Measurements from ENCODE around the gene MEX3D.
A peak's percentile ranks its signal among the peaks of the same experiment; 100 is the strongest.
"Not testable (repeated sequence)": the region's sequence is repeated elsewhere in the genome, so short reads cannot be mapped to it uniquely, and the experiment has no call there.

MEX3D gene

GRCh38 chr19:1570836-1571235 is 2.7 kb upstream of the MEX3D start:
- DNase-seq = no peak

- no peak for DNase-seq
These were observed 1.9 kb upstream of the MEX3D start for GRCh38 chr19:1569997-1570396.

- DNase-seq = no peak
These were observed 287 bp downstream of the MEX3D start for GRCh38 chr19:1567848-1568227.

- DNase-seq = no peak
These were observed 843 bp downstream of the MEX3D start for GRCh38 chr19:1567116-1567847.

- DNase-seq = peak; percentile 23
These were observed 1.6 kb downstream of the MEX3D start for GRCh38 chr19:1566392-1567115.

- no peak for DNase-seq
These were observed 4.9 kb downstream of the MEX3D start for GRCh38 chr19:1563251-1563650.

- no peak for DNase-seq
These were observed 6.8 kb downstream of the MEX3D start for GRCh38 chr19:1561236-1561842.

- DNase-seq = no peak
These were observed 7.7 kb downstream of the MEX3D start for GRCh38 chr19:1560286-1560882.

GRCh38 chr19:1558552-1558951 is 9.6 kb downstream of the MEX3D start:
- no peak for DNase-seq

GRCh38 chr19:1556390-1557070 is 11.6 kb downstream of the MEX3D start:
- no peak for DNase-seq

GRCh38 chr19:1555487-1556389 is 12.4 kb downstream of the MEX3D start:
- no peak for DNase-seq

GRCh38 chr19:1554968-1555367 is 13.2 kb downstream of the MEX3D start:
- no peak for DNase-seq

GRCh38 chr19:1553415-1553814 is 14.7 kb downstream of the MEX3D start:
- DNase-seq = no peak

GRCh38 chr19:1551068-1552040 is 16.8 kb downstream of the MEX3D start:
- no peak for DNase-seq

- DNase-seq = no peak
These were observed 18.7 kb downstream of the MEX3D start for GRCh38 chr19:1549332-1549945.

GRCh38 chr19:1540365-1540925 is 27.7 kb downstream of the MEX3D start:
- no peak for DNase-seq

- not testable (repeated sequence) for DNase-seq
These were observed 28.4 kb downstream of the MEX3D start for GRCh38 chr19:1539749-1540148.

GRCh38 chr19:1538978-1539377 is 29.1 kb downstream of the MEX3D start:
- no peak for DNase-seq

GRCh38 chr19:1535699-1536098 is 32.4 kb downstream of the MEX3D start:
- DNase-seq = not testable (repeated sequence)

GRCh38 chr19:1534972-1535371 is 33.2 kb downstream of the MEX3D start:
- no peak for DNase-seq

Measured in NCI-H774 (cell line).